ENCODE results near the gene RUSF1.
A peak's percentile ranks its signal among the peaks of the same experiment; 100 is the strongest.
"Not testable (repeated sequence)": the region's sequence is repeated elsewhere in the genome, so short reads cannot be mapped to it uniquely, and the experiment has no call there.

RUSF1 gene

GRCh38 chr16:31507929-31508705 is at the start of gene RUSF1:
TSS of gene RUSF1 (minus strand) at chr16:31508391. CDS start at chr16:31508373, 18 bp downstream.
- DNase-seq (ENCODE audit: low read depth), result peak; percentile 64

- DNase-seq (ENCODE audit: low read depth), result no peak
These were observed 34.6 kb upstream of the RUSF1 start for GRCh38 chr16:31542763-31543162.

GRCh38 chr16:31539762-31540161 is 31.6 kb upstream of the RUSF1 start:
- not testable (repeated sequence) for DNase-seq (ENCODE audit: low read depth)

GRCh38 chr16:31538243-31538598 is 30.0 kb upstream of the RUSF1 start:
- not testable (repeated sequence) for DNase-seq (ENCODE audit: low read depth)

- DNase-seq (ENCODE audit: low read depth), result no peak
These were observed 29.4 kb upstream of the RUSF1 start for GRCh38 chr16:31537362-31538242.

GRCh38 chr16:31536804-31537361 is 28.7 kb upstream of the RUSF1 start:
- no peak for DNase-seq (ENCODE audit: low read depth)

GRCh38 chr16:31535737-31536136 is 27.5 kb upstream of the RUSF1 start:
- no peak for DNase-seq (ENCODE audit: low read depth)

GRCh38 chr16:31532896-31533295 is 24.7 kb upstream of the RUSF1 start:
- no peak for DNase-seq (ENCODE audit: low read depth)

GRCh38 chr16:31532120-31532519 is 23.9 kb upstream of the RUSF1 start:
- DNase-seq (ENCODE audit: low read depth), result no peak

GRCh38 chr16:31531096-31531495 is 22.9 kb upstream of the RUSF1 start:
- no peak for DNase-seq (ENCODE audit: low read depth)

GRCh38 chr16:31530405-31530804 is 22.2 kb upstream of the RUSF1 start:
- DNase-seq (ENCODE audit: low read depth), result no peak

- no peak for DNase-seq (ENCODE audit: low read depth)
These were observed 21.7 kb upstream of the RUSF1 start for GRCh38 chr16:31529937-31530312.

GRCh38 chr16:31529108-31529936 is 21.1 kb upstream of the RUSF1 start:
- DNase-seq (ENCODE audit: low read depth), result no peak

- DNase-seq (ENCODE audit: low read depth), result no peak
These were observed 20.4 kb upstream of the RUSF1 start for GRCh38 chr16:31528523-31529107.

GRCh38 chr16:31527734-31528274 is 19.6 kb upstream of the RUSF1 start, which contains the start of gene AHSP:
TSS of gene AHSP (plus strand) at chr16:31527900. CDS start at chr16:31528140, 240 bp downstream.
- DNase-seq (ENCODE audit: low read depth), result no peak

GRCh38 chr16:31525113-31525512 is 16.9 kb upstream of the RUSF1 start:
- no peak for DNase-seq (ENCODE audit: low read depth)

- DNase-seq (ENCODE audit: low read depth), result not testable (repeated sequence)
These were observed 15.6 kb upstream of the RUSF1 start for GRCh38 chr16:31523768-31524167.

GRCh38 chr16:31522071-31522470 is 13.9 kb upstream of the RUSF1 start:
- no peak for DNase-seq (ENCODE audit: low read depth)

- no peak for DNase-seq (ENCODE audit: low read depth)
These were observed 13.2 kb upstream of the RUSF1 start for GRCh38 chr16:31521368-31521767.

- DNase-seq (ENCODE audit: low read depth), result no peak
These were observed 11.7 kb upstream of the RUSF1 start for GRCh38 chr16:31519759-31520431.

All from T-helper 22 cell (primary cell).